GM23248 (cell line): ENCODE results near the gene DUSP22. TPM values are rescaled to one million over a fixed set of nuclear protein-coding genes. Genes with fewer than 3 reads are reported as not detected.
A peak's percentile ranks its signal among the peaks of the same experiment; 100 is the strongest.
"Not testable (repeated sequence)": the region's sequence is repeated elsewhere in the genome, so short reads cannot be mapped to it uniquely, and the experiment has no call there.

Source experiments
- DNase-seq: peaks from one replicate; pipeline ENCODE4 v3.0.0-alpha.2; 2015
- H2AFZ ChIP-seq: fragments of 200-600 bp; sonication (generic); 2 replicates; pipeline ENCODE4 v1.6.1; 2016; ENCODE audit warnings: antibody characterized with exemption
- H3F3A ChIP-seq: fragments of 200-600 bp; sonication (generic); 2 replicates; pipeline ENCODE4 v1.6.1; 2016; ENCODE audit warnings: mild to moderate bottlenecking, antibody characterized with exemption, mixed run types; ENCODE audit not compliant: insufficient read depth
- H3K27ac ChIP-seq: fragments of 200-600 bp; sonication (generic); 2 replicates; pipeline ENCODE4 v1.5.1; 2016; ENCODE audit warnings: mild to moderate bottlenecking
- H3K27me3 ChIP-seq: fragments of 200-600 bp; sonication (generic); replicated peaks from 2 replicates; pipeline ENCODE4 v1.6.1; 2016; ENCODE audit warnings: mild to moderate bottlenecking; ENCODE audit not compliant: insufficient read depth
- H3K36me3 ChIP-seq: fragments of 200-600 bp; sonication (generic); 2 replicates; pipeline ENCODE4 v1.6.1; 2016; ENCODE audit warnings: low read depth, mild to moderate bottlenecking
- H3K4me1 ChIP-seq: fragments of 200-600 bp; sonication (generic); 2 replicates; pipeline ENCODE4 v1.6.1; 2016; ENCODE audit warnings: mild to moderate bottlenecking; ENCODE audit not compliant: insufficient read depth
- H3K4me2 ChIP-seq: fragments of 200-600 bp; sonication (generic); one replicate; pipeline ENCODE4 v1.6.1; 2016; ENCODE audit warnings: mild to moderate bottlenecking; ENCODE audit not compliant: unreplicated experiment
- H3K4me3 ChIP-seq: fragments of 200-600 bp; sonication (generic); 2 replicates; pipeline ENCODE4 v1.5.1; 2016; ENCODE audit warnings: mild to moderate bottlenecking
- H3K79me2 ChIP-seq: fragments of 200-600 bp; sonication (generic); 2 replicates; pipeline ENCODE4 v1.6.1; 2016; ENCODE audit warnings: mild to moderate bottlenecking; ENCODE audit not compliant: insufficient read depth
- H3K9ac ChIP-seq: fragments of 200-600 bp; sonication (generic); 2 replicates; pipeline ENCODE4 v1.6.1; 2016; ENCODE audit warnings: mild to moderate bottlenecking
- H3K9me2 ChIP-seq: fragments of 200-600 bp; sonication (generic); 2 replicates; pipeline ENCODE4 v1.6.1; 2016; ENCODE audit warnings: mixed run types, mild to moderate bottlenecking, moderate library complexity; ENCODE audit not compliant: insufficient read depth
- H3K9me3 ChIP-seq: fragments of 200-600 bp; sonication (generic); one replicate; pipeline ENCODE4 v1.6.1; 2017; ENCODE audit warnings: low read depth
- H4K20me1 ChIP-seq: fragments of 200-600 bp; sonication (generic); 2 replicates; pipeline ENCODE4 v1.6.0; 2016; ENCODE audit not compliant: insufficient read depth
- EZH2 ChIP-seq: fragments of 200-600 bp; sonication (generic); IDR thresholded peaks from 2 replicates; pipeline ENCODE4 v1.6.1; 2018; ENCODE audit warnings: antibody characterized with exemption, mild to moderate bottlenecking; ENCODE audit not compliant: insufficient read depth, poor library complexity, severe bottlenecking
- EZH2phosphoT487 ChIP-seq: fragments of 200-600 bp; sonication (generic); IDR thresholded peaks from 2 replicates; pipeline ENCODE4 v1.6.1; 2018; ENCODE audit warnings: antibody characterized with exemption, moderate library complexity, mild to moderate bottlenecking, low read depth; ENCODE audit not compliant: insufficient read depth
- WGBS, 2 experiments: methylation state at CpG; one replicate each; pipeline ENCODE4 v1.1.6; 2015 to 2017; ENCODE audit warnings: low lambda C conversion rate in 2 of 2, low coverage in 1 of 2; ENCODE audit errors: missing lambda C conversion rate in 2 of 2; 5-methylcytosine and 5-hydroxymethylcytosine counted together
- in situ Hi-C: fragments of 300-500 bp; cut with MboI; formaldehyde crosslinking; loops from 2 replicates; pipeline ENCODE4 v1.15.0; 2020
- polyA plus RNA-seq: library from polyadenylated mRNA; unstranded; fragments of >200 nt; fragmentation: Nextera tagmentation; extraction: Ambion mirVana; gene quantifications from 2 replicates; pipeline ENCODE4 v1.2.1, GENCODE V29; 2016
- total RNA-seq: library from RNA; depleted of rRNA; stranded (reverse); fragments of >200 nt; shearing (Covaris generic); gene quantifications from 2 replicates; pipeline ENCODE4 v1.2.3, GENCODE V29; 2014; rRNA removed

The DUSP22 gene
- total RNA-seq (12.4 and 14.9 TPM in 2 replicates), polyA plus RNA-seq (15.7 and 18.1 TPM in 2 replicates)

GRCh38 chr6:291697-292505 lies at the start of gene DUSP22:
DUSP22 (plus strand) TSS chr6:292487; CDS start chr6:292540, 53 bp downstream.
- peaks cover 9% of the 10 kb centered on the region; the same call in 1 of the 2 replicates for H3K4me1 ChIP-seq
- H4K20me1 ChIP-seq = no peaks in the 10 kb centered on the region
- WGBS, 2 experiments = 18 to 29% methylated on average over 66 to 71 of the region's 85 CpGs
- DNase-seq = peak; percentile 94
- H3K27ac ChIP-seq = peak within 1 kb of the TSS; percentile 80
- peaks cover 6% of the 10 kb centered on the region; the same call in 1 of the 2 replicates for H3F3A ChIP-seq
- no peaks in the 10 kb centered on the region for H3K36me3 ChIP-seq
- in situ Hi-C loops = no loop called here
- peaks cover 7% of the 10 kb centered on the region; the same call in 1 of the 2 replicates for H3K79me2 ChIP-seq
- H3K9ac ChIP-seq = peak within 1 kb of the TSS; percentile 87
- no peaks in the 10 kb centered on the region for H3K9me3 ChIP-seq
- 0 out of 2 replicates have a peak, but pooled peaks cover 5% of the 10 kb centered on the region for H3K27me3 ChIP-seq
- peak within 1 kb of the TSS; percentile 89 for H2AFZ ChIP-seq
- no peaks in the 10 kb centered on the region for H3K9me2 ChIP-seq
- peak within 1 kb of the TSS; percentile 77 for H3K4me3 ChIP-seq
- TF ChIP-seq EZH2phosphoT487 (no peak), EZH2 (no peak)
- H3K4me2 ChIP-seq = peak within 1 kb of the TSS; percentile 79

GRCh38 chr6:246352-246751 lies 45.9 kb upstream of the DUSP22 start:
- Histone ChIP-seq H3K36me3 (no peaks in the 10 kb centered on the region), H3F3A (no peaks in the 10 kb centered on the region), H2AFZ (no peak overlapping the region), H3K4me3 (no peak overlapping the region), H3K9ac (no peak overlapping the region), H3K9me3 (no peaks in the 10 kb centered on the region), H3K4me1 (no peaks in the 10 kb centered on the region), H3K4me2 (no peak overlapping the region), H3K9me2 (no peaks in the 10 kb centered on the region), H3K79me2 (no peaks in the 10 kb centered on the region), H3K27ac (no peak overlapping the region), H3K27me3 (no peaks in the 10 kb centered on the region), H4K20me1 (no peaks in the 10 kb centered on the region)
- 73% methylated on average over 8 of the region's 8 CpGs for WGBS, 2 experiments
- DNase-seq = no peak
- TF ChIP-seq EZH2 (no peak), EZH2phosphoT487 (no peak)
- in situ Hi-C loops = no loop called here

- Histone ChIP-seq H3K27me3 (0 out of 2 replicates have a peak, but pooled peaks cover 4% of the 10 kb centered on the region), H3K9me2 (no peaks in the 10 kb centered on the region), H3K79me2 (no peaks in the 10 kb centered on the region), H3K4me2 (no peak overlapping the region), H4K20me1 (no peaks in the 10 kb centered on the region), H2AFZ (no peak overlapping the region), H3K4me3 (no peak overlapping the region), H3K4me1 (no peaks in the 10 kb centered on the region), H3K36me3 (no peaks in the 10 kb centered on the region), H3K9me3 (no peaks in the 10 kb centered on the region), H3K27ac (no peak overlapping the region), H3K9ac (no peak overlapping the region), H3F3A (no peaks in the 10 kb centered on the region)
- WGBS, 2 experiments = 56 to 65% methylated on average over 5 of the region's 5 CpGs
- in situ Hi-C loops = no loop called here
- TF ChIP-seq EZH2 (no peak), EZH2phosphoT487 (no peak)
- DNase-seq = no peak
Observed at GRCh38 chr6:247351-247750, 44.9 kb upstream of the DUSP22 start.

- not testable (repeated sequence) for H3K4me3 ChIP-seq
Observed at GRCh38 chr6:248046-248445, 44.2 kb upstream of the DUSP22 start.

More at GRCh38 chr6:248046-248445, 44.2 kb upstream of the DUSP22 start:
- H3K9me3 ChIP-seq, H4K20me1 ChIP-seq, H2AFZ ChIP-seq, H3K4me1 ChIP-seq, H3K9ac ChIP-seq, H3K4me2 ChIP-seq, H3K79me2 ChIP-seq, in situ Hi-C loops, H3K27ac ChIP-seq, H3F3A ChIP-seq, H3K9me2 ChIP-seq, DNase-seq, H3K27me3 ChIP-seq, H3K36me3 ChIP-seq: not testable (repeated sequence)
- 69 to 75% methylated on average over 6 of the region's 6 CpGs for WGBS, 2 experiments
